Skeletal muscle satellite cell (primary cell): ENCODE data around the gene EVL.
"Not testable (repeated sequence)": the region's sequence is repeated elsewhere in the genome, so short reads cannot be mapped to it uniquely, and the experiment has no call there.

ENCODE experiments used
- H3K27me3 ChIP-seq: 2 replicates; pipeline ENCODE4 v1.7.0; 2013; ENCODE audit warnings: low read length; ENCODE audit not compliant: control insufficient read depth, insufficient read depth
- H3K36me3 ChIP-seq: 2 replicates; pipeline ENCODE4 v1.7.0; 2013; ENCODE audit warnings: mild to moderate bottlenecking, control low read depth, low read length; ENCODE audit not compliant: insufficient read depth
- H3K4me1 ChIP-seq: 2 replicates; pipeline ENCODE4 v1.7.0; 2013; ENCODE audit warnings: low read length; ENCODE audit not compliant: control insufficient read depth, insufficient read depth
- H3K4me2 ChIP-seq: 2 replicates; pipeline ENCODE4 v1.7.0; 2013; ENCODE audit warnings: mild to moderate bottlenecking, low read length
- H3K4me3 ChIP-seq: 2 replicates; pipeline ENCODE4 v1.7.0; 2013; ENCODE audit warnings: low read length
- H3K9ac ChIP-seq: 2 replicates; pipeline ENCODE4 v1.7.0; 2013; ENCODE audit warnings: mild to moderate bottlenecking, low read depth, low read length, moderate library complexity
- H3K9me3 ChIP-seq: replicated peaks from 2 replicates; pipeline ENCODE4 v1.7.0; 2013; ENCODE audit warnings: mild to moderate bottlenecking, control low read depth, low read length

Gene EVL

GRCh38 chr14:100147691-100148464 is 82.7 kb downstream of the EVL start:
- H3K36me3 ChIP-seq, result no peaks in the 10 kb centered on the region
- no peaks in the 10 kb centered on the region for H3K9me3 ChIP-seq
- H3K4me1 ChIP-seq, result no peaks in the 10 kb centered on the region
- peaks cover 3% of the 10 kb centered on the region for H3K27me3 ChIP-seq
- H3K9ac ChIP-seq, result no peak overlapping the region
- H3K4me3 ChIP-seq, result no peak overlapping the region
- no peak overlapping the region for H3K4me2 ChIP-seq

- H3K4me2 ChIP-seq, result no peak overlapping the region
- peaks cover 3% of the 10 kb centered on the region for H3K27me3 ChIP-seq
- no peaks in the 10 kb centered on the region for H3K4me1 ChIP-seq
- H3K9me3 ChIP-seq, result no peaks in the 10 kb centered on the region
- H3K9ac ChIP-seq, result no peak overlapping the region
- no peak overlapping the region for H3K4me3 ChIP-seq
- H3K36me3 ChIP-seq, result no peaks in the 10 kb centered on the region
These were observed 83.9 kb downstream of the EVL start for GRCh38 chr14:100148837-100149731.

GRCh38 chr14:100149851-100150611 is 84.8 kb downstream of the EVL start:
- Histone ChIP-seq H3K27me3 (peaks cover 3% of the 10 kb centered on the region), H3K36me3 (no peaks in the 10 kb centered on the region), H3K4me2 (no peak overlapping the region), H3K4me1 (no peaks in the 10 kb centered on the region), H3K9me3 (peaks cover 8% of the 10 kb centered on the region), H3K9ac (no peak overlapping the region), H3K4me3 (no peak overlapping the region)

- peaks cover 3% of the 10 kb centered on the region for H3K27me3 ChIP-seq
- H3K4me1 ChIP-seq, result no peaks in the 10 kb centered on the region
- no peak overlapping the region for H3K9ac ChIP-seq
- no peak overlapping the region for H3K4me2 ChIP-seq
- H3K4me3 ChIP-seq, result no peak overlapping the region
- peaks cover 11% of the 10 kb centered on the region for H3K9me3 ChIP-seq
- H3K36me3 ChIP-seq, result no peaks in the 10 kb centered on the region
These were observed 85.8 kb downstream of the EVL start for GRCh38 chr14:100150932-100151587.

GRCh38 chr14:100152091-100152490 is 86.9 kb downstream of the EVL start:
- Histone ChIP-seq H3K4me2 (no peak overlapping the region), H3K9me3 (peaks cover 11% of the 10 kb centered on the region), H3K9ac (no peak overlapping the region), H3K4me3 (no peak overlapping the region), H3K27me3 (peaks cover 8% of the 10 kb centered on the region), H3K36me3 (no peaks in the 10 kb centered on the region), H3K4me1 (no peaks in the 10 kb centered on the region)

- Histone ChIP-seq H3K36me3 (no peaks in the 10 kb centered on the region), H3K27me3 (peaks cover 8% of the 10 kb centered on the region), H3K9ac (no peak overlapping the region), H3K4me3 (no peak overlapping the region), H3K4me2 (no peak overlapping the region), H3K4me1 (no peaks in the 10 kb centered on the region), H3K9me3 (peaks cover 11% of the 10 kb centered on the region)
These were observed 88.3 kb downstream of the EVL start for GRCh38 chr14:100153560-100153959.

GRCh38 chr14:100155049-100155621 is 89.9 kb downstream of the EVL start:
- Histone ChIP-seq H3K9ac (no peak overlapping the region), H3K9me3 (peaks cover 11% of the 10 kb centered on the region), H3K27me3 (peaks cover 22% of the 10 kb centered on the region), H3K4me3 (no peak overlapping the region), H3K4me1 (peaks cover 5% of the 10 kb centered on the region), H3K4me2 (no peak overlapping the region), H3K36me3 (no peaks in the 10 kb centered on the region)

- H3K9me3 ChIP-seq, result peaks cover 11% of the 10 kb centered on the region
- H3K4me2 ChIP-seq, result no peak overlapping the region
- peaks cover 5% of the 10 kb centered on the region for H3K4me1 ChIP-seq
- peaks cover 31% of the 10 kb centered on the region for H3K27me3 ChIP-seq
- H3K4me3 ChIP-seq, result no peak overlapping the region
- H3K9ac ChIP-seq, result no peak overlapping the region
- H3K36me3 ChIP-seq, result no peaks in the 10 kb centered on the region
These were observed 90.8 kb downstream of the EVL start for GRCh38 chr14:100155756-100156616.

GRCh38 chr14:100156776-100157175 is 91.6 kb downstream of the EVL start:
- no peak overlapping the region for H3K4me2 ChIP-seq
- no peak overlapping the region for H3K4me3 ChIP-seq
- no peaks in the 10 kb centered on the region for H3K36me3 ChIP-seq
- H3K9ac ChIP-seq, result no peak overlapping the region
- peaks cover 36% of the 10 kb centered on the region for H3K27me3 ChIP-seq
- peaks cover 11% of the 10 kb centered on the region for H3K9me3 ChIP-seq
- peaks cover 5% of the 10 kb centered on the region for H3K4me1 ChIP-seq

GRCh38 chr14:100157548-100158232 is 92.5 kb downstream of the EVL start:
- Histone ChIP-seq H3K27me3 (peaks cover 33% of the 10 kb centered on the region), H3K9me3 (peaks cover 11% of the 10 kb centered on the region)
- H3K4me2 ChIP-seq, H3K36me3 ChIP-seq, H3K4me1 ChIP-seq, H3K4me3 ChIP-seq, H3K9ac ChIP-seq: not testable (repeated sequence)
